C4-2B (cell line): ENCODE results near the gene RAMP3.

Experiments
- CTCF ChIP-seq: fragments of 450-650 bp; conservative IDR thresholded peaks from 2 replicates; pipeline ENCODE4 v1.5.1; 2017; ENCODE audit warnings: mild to moderate bottlenecking
- ZFX ChIP-seq: fragments of 450-650 bp; IDR thresholded peaks from 2 replicates; pipeline ENCODE4 v1.6.1; 2017

DNA sequence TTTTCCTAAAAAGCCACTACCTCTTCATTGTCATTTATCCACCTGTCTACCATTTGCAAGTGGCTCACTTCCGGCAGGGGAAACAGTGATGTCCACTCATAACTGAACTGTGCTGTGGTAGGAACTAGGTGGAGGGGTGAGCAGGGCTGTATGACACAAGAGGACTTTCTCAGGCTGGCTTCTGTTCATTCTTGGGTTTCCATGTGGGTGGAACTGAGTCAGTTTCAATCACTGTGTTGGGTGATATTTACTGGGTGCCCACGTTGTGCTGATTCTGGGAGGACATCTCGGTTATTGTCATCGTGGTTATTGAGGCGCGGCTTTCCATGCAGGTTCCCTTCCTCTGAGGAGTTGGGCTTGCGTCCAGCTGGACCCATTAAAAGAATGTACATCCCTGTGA is 38.8 kb downstream of the RAMP3 start:
- TF ChIP-seq CTCF (no peak), ZFX (no peak)
